IgD-negative memory B cell (primary cell): Measurements from ENCODE around the gene SLC12A9. TPM values are rescaled to one million over a fixed set of nuclear protein-coding genes. Genes with fewer than 3 reads are reported as not detected.

Experiments
- H3K27ac Mint-ChIP-seq, 3 donors: one replicate each; pipeline ENCODE4 v1.8.0; 2020 to 2022; ENCODE audit warnings: mild to moderate bottlenecking in 3 of 3, mixed read lengths in 3 of 3, moderate library complexity in 1 of 3
- H3K27me3 Mint-ChIP-seq: one replicate; pipeline ENCODE4 v1.8.0; 2021; ENCODE audit warnings: mixed read lengths
- H3K36me3 Mint-ChIP-seq: one replicate; pipeline ENCODE4 v1.8.0; 2020; ENCODE audit warnings: mild to moderate bottlenecking, mixed read lengths
- H3K4me1 Mint-ChIP-seq, 3 donors: one replicate each; pipeline ENCODE4 v1.8.0; 2020 to 2022; ENCODE audit warnings: mixed read lengths in 3 of 3, mild to moderate bottlenecking in 1 of 3
- H3K4me3 Mint-ChIP-seq, 4 donors: one replicate each; pipeline ENCODE4 v1.8.0; 2020 to 2022; ENCODE audit warnings: mild to moderate bottlenecking in 4 of 4, mixed read lengths in 4 of 4, moderate library complexity in 3 of 4
- H3K9me3 Mint-ChIP-seq, 3 donors: one replicate each; pipeline ENCODE4 v1.8.0; 2020 to 2021; ENCODE audit warnings: mixed read lengths in 3 of 3, mild to moderate bottlenecking in 1 of 3
- polyA plus RNA-seq: library from polyadenylated mRNA; unstranded; fragments of 300-500 nt; fragmentation: Illumina TruSeq; gene quantifications from one replicate; pipeline ENCODE4 v1.2.3, GENCODE V29; 2021

SLC12A9 gene
- polyA plus RNA-seq, 1 donor from 2014 or later, result 11.4 TPM

DNA sequence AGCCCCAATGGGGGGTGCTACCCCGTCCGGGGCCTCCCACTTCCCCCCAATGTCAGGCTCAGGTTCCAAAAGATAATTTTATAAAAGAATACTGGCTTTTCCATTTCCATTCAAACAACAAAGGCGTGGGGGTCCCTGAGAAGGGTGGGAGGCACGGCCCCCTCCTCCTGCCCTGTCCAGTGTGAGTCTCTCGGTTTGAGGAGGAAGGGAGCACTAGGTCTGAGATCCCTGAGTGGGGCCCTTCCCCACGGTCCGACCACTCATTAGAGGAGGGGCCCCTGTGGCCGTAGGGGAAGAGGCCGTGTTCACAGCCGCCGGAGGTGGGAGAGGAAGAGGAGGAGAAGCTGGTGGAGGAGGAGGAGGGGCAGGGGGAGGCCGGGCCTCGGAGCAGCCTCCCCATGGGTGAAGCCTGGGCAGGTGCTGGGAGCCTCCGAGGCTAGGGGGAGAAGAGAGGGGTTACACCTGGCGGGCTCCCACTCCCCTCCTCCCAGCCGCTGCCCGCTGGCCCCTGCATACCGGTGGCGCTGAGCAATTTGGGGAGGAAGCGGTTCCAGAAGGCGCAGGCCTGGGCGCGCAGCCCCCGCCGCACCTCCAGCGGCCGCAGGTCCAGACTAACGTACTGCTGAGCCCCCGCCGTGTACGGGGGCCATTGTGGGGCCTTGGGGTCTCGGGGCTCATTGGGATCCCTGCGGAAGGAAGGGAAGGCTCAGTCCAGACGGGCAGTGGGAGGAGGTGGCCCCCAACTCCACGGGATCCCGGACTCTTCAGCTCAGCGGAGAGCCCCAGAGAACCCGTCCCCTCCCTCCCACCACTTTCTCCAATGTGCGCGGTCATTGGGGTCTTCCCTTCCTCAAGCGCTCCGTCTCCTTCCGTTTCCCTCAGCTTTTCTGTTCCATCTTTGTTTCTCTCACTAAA is 38.4 kb downstream of the SLC12A9 start:
- Mint-ChIP-seq H3K4me3 (peak overlapping the region; percentile 86 to 96 (median 94)), H3K27ac (peak overlapping the region in 1 of 3 donors; percentile 93), H3K9me3 (no peaks in the 10 kb centered on the region), H3K27me3 (peaks cover 21% of the 10 kb centered on the region), H3K36me3 (peaks cover 8% of the 10 kb centered on the region), H3K4me1 (peaks cover 27 to 29% (median 28%) of the 10 kb centered on the region in 3 donors)

DNA sequence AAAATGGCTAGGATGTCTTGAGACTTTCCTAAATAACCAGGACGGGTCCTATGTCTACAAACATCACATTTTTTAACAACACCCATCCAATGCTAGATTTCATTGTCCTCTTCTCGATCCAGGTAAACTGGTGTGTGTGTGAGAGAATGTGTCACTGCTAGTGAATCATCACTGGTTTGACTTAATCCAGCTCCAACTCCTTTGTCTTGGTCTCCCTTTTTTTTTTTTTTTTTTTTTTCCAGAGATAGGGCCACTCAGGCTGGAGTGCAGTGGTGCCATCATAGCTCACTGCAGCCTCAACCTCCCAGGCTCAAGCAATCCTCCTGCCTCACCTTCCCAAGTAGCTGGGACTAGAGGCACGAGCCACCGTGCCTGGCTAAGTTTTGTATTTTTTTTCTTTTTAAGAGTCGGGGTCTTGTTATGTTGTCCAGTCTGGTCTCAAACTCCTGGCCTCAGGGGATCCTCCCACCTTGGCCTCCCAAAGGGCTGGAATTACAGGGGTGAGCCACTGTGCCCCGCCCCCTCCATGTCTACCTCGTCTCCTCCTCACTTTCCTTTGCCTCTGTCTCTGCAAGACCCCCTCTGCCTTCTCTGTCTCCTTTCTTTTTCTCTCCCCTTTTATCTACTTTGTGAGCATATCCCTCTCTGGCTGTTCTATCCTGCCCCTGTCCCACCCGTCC is 39.2 kb downstream of the SLC12A9 start:
- H3K36me3 Mint-ChIP-seq, result peaks cover 7% of the 10 kb centered on the region
- peaks cover 27% of the 10 kb centered on the region for H3K27me3 Mint-ChIP-seq
- peaks cover 26 to 28% (median 27%) of the 10 kb centered on the region in 3 donors for H3K4me1 Mint-ChIP-seq
- H3K9me3 Mint-ChIP-seq, result no peaks in the 10 kb centered on the region
- peak overlapping the region in 3 of 4 donors; percentile 57 to 85 (median 65) for H3K4me3 Mint-ChIP-seq
- H3K27ac Mint-ChIP-seq, result peak overlapping the region in 2 of 3 donors; percentile 35 to 58

DNA sequence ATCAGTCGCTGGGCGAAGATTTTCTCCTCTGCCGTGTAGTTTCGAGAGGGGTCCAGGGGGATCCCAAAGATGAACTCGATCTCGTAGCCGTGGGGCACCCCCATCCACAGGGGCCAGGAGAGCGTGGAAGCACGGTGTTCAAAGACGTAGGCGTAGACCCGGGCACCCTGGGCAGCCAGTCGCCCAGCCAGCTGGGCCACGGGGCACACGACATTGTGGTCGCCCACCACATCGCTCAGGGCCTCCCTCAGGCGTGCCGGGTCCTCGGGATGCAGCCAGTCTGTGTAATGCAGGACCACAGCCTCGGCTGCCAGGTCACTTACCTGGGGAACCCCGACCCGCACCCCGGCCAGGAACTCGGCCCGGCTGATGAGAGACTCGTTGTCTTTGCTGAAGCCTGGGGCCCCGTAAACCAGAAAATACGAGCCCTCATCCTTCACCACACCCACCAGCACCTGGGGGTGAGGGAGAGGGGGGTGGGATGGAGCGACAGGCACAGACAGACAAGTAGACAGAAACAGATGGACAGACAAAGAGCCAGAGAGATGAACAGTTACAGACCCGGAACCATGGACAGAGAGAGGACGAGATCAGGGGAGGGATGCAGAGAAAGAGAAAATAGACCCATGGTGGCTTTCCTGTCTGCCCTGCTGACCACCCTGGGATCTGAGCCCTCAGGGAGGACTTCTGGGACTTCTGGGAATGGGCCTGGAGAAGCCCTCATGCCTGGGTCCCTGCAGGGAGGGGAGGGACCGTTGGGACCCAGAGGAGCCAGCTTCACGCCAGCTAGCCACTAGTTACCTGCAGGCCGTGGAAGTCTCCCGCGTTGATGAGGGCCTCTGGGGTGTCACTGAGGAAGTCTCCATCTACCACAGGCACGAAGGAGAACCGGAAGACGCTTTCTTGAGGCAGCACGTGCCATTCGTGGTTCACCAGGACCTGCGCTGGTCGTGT is 40.1 kb downstream of the SLC12A9 start:
- H3K27me3 Mint-ChIP-seq, result peaks cover 27% of the 10 kb centered on the region
- H3K4me3 Mint-ChIP-seq, result peak overlapping the region in 2 of 4 donors; percentile 25 to 85
- H3K9me3 Mint-ChIP-seq, result no peaks in the 10 kb centered on the region
- H3K27ac Mint-ChIP-seq, result peak overlapping the region in 2 of 3 donors; percentile 35 to 58
- peaks cover 1% of the 10 kb centered on the region for H3K36me3 Mint-ChIP-seq
- peaks cover 17 to 22% (median 19%) of the 10 kb centered on the region in 3 donors for H3K4me1 Mint-ChIP-seq

DNA sequence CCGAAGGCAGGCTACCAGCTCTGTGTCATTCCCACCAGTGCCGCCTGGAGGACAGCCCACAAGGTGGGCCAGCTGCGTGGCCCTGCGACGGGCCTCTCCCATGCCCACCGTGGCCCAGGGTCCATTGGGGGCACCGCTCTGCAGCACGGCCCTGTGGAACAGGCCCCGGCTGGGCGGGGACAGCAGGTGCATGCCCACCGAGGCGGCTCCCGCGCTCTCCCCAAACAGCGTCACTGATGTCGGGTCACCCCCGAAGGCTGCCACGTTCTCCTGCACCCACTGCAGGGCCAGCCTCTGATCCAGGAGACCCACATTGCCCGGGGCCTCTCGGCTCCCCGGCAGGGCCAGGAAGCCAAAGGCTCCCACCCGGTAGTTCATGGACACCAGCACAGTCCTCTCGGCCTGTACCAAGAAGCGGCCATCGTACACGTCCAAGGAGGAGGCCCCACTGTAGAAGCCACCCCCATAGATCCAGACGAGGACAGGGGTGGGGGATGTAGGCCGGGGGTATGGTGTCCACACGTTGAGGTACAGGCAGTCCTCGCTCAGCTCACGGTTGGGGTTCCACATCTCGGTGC is 40.9 kb downstream of the SLC12A9 start:
- Mint-ChIP-seq H3K36me3 (no peaks in the 10 kb centered on the region), H3K27me3 (peaks cover 33% of the 10 kb centered on the region), H3K27ac (no peak overlapping the region), H3K4me1 (peaks cover 10 to 14% (median 14%) of the 10 kb centered on the region in 3 donors), H3K4me3 (peak overlapping the region in 1 of 4 donors; percentile 23), H3K9me3 (no peaks in the 10 kb centered on the region)

DNA sequence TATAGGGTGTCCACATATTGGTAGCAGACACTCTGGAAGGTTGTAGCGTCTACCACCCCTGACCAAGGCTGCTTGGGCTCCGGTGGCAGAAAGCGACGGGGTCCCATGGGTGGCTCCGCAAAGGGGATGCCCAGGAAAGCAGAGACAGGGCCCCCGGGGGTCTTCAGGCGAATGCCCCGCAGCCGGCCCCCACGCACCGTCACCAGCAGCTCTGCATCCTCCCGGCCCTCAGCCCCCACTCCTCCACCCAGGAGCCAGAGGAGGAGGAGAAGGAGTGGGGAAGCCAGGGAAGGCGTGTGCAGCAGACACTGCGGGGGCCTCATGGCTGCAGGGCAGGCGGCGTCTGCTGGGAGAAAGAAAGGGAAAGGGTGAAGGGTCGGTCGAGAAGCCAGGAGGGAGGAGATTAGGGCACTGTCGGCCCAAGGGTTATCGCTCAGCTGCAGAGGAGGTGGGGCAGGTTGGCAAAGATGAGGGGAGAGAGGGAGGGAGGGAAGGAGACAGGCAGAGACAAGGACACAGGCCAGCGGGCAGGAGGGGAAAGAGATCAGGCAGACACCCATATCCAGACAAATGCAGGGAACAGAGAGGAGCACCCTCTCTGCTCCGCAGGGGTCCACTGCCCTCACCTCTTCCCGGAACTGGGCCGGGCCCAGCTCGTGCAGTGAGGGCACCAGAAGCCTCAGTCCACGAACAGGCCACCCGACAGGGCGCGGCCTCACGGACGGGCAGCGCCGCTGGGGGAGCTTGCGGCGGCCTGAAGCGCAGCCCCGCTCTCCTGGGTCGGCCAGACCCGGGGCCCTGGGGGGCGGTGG is 41.6 kb downstream of the SLC12A9 start:
- Mint-ChIP-seq H3K27me3 (peaks cover 34% of the 10 kb centered on the region), H3K4me1 (peaks cover 6 to 12% (median 11%) of the 10 kb centered on the region in 3 donors), H3K9me3 (no peaks in the 10 kb centered on the region), H3K4me3 (peak overlapping the region in 2 of 4 donors; percentile 23 to 78), H3K36me3 (no peaks in the 10 kb centered on the region), H3K27ac (no peak overlapping the region)

DNA sequence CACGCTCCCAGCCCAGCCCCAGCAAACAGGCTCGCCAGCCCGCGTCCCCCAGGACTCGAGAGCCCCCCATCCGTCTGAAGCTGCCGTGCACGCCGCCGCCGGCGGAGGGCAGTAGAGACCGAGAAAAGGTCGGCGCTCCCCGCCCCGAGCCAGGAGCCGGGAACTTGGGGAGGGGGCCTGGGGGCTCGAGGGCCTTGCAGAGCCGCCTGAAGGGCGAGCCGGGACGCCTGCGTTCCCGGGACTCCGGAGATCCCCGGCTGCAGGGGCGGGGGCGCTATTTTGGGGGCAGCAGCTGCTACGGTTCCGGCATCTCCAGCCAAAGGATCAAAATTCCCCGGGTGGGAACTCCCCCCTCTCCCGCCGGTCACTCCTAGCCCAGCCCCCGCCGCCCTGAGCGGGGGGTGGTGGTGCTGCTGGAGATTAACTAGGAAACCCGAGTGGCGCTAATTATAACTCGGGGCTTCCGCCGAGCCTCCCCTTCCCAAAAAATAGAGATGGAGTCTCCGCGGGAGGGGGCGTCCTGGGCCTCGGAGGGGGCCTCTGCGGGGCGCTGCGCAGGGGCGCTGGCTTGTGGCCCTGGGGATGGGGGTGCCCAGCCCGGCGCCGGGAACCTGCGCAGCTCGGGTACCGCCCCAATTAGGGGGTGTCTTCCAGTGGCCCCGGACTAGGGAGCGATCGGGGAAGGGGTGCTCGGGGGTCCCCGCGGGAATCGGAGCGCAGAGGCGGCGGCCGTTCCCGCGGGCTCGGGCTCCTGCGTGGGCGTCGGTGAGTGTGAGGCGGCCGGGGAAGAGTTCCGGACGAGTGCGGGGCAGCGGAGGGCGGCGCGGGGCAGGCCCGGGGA is 42.6 kb downstream of the SLC12A9 start:
- Mint-ChIP-seq H3K4me3 (peak overlapping the region in 3 of 4 donors; percentile 12 to 65 (median 47)), H3K36me3 (no peaks in the 10 kb centered on the region), H3K4me1 (peaks cover 6 to 12% (median 11%) of the 10 kb centered on the region in 3 donors), H3K27ac (no peak overlapping the region), H3K9me3 (peaks cover 0 to 2% (median 0%) of the 10 kb centered on the region in 3 donors), H3K27me3 (peaks cover 34% of the 10 kb centered on the region)

DNA sequence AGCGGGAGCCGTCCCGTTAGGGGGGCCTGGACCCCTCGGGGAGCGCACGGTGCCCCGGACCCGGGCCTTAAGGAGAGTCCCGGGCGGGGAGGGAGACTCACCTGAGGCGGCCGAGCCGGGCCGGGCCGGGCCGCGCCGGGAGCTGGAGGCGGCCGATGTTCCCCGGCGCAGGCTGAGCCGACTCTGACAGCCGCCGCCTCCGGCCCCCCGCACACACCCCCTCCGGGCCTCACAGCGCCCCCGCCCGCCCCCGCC is 43.1 kb downstream of the SLC12A9 start, which contains the start of gene ACHE:
TSS of gene ACHE (minus strand) at position 188 of the 255 bp plus-strand sequence. CDS start 1,656 bp downstream, outside the sequence.
- no peaks in the 10 kb centered on the region for H3K36me3 Mint-ChIP-seq
- peak within 1 kb of the TSS in 1 of 3 donors; percentile 88 for H3K27ac Mint-ChIP-seq
- H3K27me3 Mint-ChIP-seq, result peaks cover 32% of the 10 kb centered on the region
- peak within 1 kb of the TSS in 3 of 4 donors; percentile 76 to 96 (median 89) for H3K4me3 Mint-ChIP-seq
- peaks cover 6 to 9% (median 6%) of the 10 kb centered on the region in 3 donors for H3K4me1 Mint-ChIP-seq
- H3K9me3 Mint-ChIP-seq, result peaks cover 0 to 2% (median 0%) of the 10 kb centered on the region in 3 donors

DNA sequence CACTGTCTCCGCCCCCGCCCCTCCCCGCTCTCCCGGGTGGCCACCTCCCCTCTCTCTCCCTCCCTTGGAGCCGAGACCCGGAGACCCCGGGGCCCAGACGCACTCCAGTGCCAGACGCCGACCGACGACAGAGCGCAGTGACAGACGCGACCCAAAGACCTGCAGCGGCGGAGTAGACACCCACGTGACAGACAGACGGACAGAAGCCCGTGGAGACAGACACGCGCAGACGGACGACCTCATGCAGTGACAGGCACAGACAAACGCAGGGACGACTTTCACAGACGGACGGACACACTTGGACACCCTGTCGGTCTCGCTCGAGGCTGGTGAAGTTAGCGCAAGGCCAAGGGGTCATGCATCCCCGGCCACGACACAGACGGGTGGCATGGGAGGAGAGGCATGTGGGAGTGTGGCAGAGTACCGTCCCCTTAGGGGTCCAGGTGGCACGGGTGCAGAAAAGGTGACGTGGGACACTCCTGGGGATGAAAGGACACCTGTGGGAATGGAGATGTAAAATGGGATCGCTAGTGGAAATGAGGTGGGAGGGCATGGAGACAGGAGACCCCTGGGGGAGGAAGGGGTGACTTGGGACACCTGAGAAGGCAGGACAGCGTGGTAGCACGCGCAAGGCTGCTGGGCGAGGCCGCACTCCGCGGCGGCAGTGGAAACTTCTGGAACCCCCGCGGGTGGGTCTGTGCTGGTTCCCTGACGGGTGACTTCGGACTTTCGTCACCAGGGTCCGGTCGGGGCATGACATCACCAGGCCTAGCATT is 43.6 kb downstream of the SLC12A9 start:
- H3K27me3 Mint-ChIP-seq, result peaks cover 31% of the 10 kb centered on the region
- H3K4me3 Mint-ChIP-seq, result peak overlapping the region in 3 of 4 donors; percentile 76 to 96 (median 89)
- no peaks in the 10 kb centered on the region for H3K36me3 Mint-ChIP-seq
- H3K27ac Mint-ChIP-seq, result peak overlapping the region in 1 of 3 donors; percentile 88
- H3K9me3 Mint-ChIP-seq, result peaks cover 0 to 2% (median 0%) of the 10 kb centered on the region in 3 donors
- peaks cover 5 to 9% (median 6%) of the 10 kb centered on the region in 3 donors for H3K4me1 Mint-ChIP-seq

DNA sequence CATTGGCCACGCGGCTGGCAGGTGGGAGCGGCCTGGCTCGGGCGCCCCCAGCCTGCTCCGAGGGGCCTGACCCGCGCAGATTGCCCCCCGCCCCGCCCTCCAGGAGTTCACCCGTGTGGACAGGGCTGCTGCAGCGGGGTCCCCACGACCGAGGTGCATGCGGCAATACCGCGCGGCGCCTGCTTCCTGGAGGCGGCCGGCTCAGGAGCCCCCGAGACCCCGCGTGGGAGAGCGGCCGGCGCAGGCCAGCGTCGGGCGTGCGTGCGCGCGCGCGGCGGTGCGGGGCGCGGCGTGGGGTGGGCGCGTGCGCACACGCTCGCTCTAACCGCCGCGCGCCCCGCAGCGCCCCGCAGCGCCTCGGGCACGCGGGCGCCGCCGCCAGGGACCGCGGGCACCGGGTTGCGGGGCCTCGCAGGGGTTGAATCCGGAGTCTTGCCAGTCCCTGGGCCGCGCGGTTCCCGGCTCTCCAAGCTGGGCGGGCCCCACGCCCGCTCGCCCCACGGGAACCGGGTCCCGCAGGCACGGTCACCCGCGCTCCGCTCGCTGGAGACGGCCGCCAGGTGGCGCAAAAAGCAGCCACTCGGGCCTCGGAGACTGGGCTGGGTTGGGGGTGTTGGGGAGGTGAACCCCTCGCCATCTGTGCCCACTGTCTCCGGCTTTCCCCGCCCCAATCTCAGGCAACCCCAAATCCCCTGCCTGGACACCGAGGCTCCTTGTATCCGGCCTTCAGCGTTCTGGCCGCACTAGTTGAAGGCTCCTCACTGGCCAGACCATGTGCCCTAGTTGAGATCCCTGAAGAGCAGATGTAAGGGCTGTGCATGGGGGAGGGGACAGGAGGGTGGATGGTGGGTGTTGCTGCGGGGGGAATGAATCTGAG is 44.5 kb downstream of the SLC12A9 start:
- no peak overlapping the region for H3K27ac Mint-ChIP-seq
- peaks cover 0 to 2% (median 0%) of the 10 kb centered on the region in 3 donors for H3K9me3 Mint-ChIP-seq
- H3K4me1 Mint-ChIP-seq, result peaks cover 0 to 7% (median 5%) of the 10 kb centered on the region in 3 donors
- H3K36me3 Mint-ChIP-seq, result no peaks in the 10 kb centered on the region
- peaks cover 27% of the 10 kb centered on the region for H3K27me3 Mint-ChIP-seq
- peak overlapping the region; percentile 71 to 96 (median 81) for H3K4me3 Mint-ChIP-seq

DNA sequence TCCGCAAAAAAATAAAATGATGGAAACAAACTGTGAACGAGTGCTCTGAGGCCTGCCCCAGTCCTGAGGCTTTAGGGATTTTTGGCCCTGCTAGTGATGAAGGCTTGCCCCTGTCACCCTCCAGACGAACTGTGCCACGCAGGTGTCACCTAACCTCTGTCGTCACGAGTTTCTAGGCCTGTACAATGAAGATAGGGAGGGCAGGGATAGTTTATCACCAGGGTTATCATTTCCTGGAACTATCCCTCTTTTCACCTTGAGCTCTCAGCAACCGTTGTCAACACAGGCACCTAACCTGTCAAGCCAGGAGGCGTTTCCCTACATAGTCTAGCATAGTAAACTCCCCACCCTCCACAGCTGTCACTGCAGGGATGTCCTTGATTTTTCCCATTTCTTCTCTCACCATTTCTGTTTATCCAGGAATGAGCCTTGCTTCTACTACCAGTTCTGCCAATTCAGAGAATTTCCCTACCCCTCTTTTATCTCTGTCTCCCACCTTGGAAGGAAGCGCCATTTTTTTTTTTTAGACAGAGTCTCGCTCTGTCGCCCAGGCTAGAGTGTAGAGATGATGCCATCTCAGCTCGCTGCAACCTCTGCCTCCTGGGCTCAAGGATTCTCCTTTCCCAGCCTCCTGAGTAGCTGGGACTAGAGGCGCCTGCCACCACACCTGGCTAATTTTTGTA is 45.4 kb downstream of the SLC12A9 start:
- H3K36me3 Mint-ChIP-seq, result no peaks in the 10 kb centered on the region
- H3K9me3 Mint-ChIP-seq, result peaks cover 0 to 2% (median 0%) of the 10 kb centered on the region in 3 donors
- peaks cover 0 to 7% (median 5%) of the 10 kb centered on the region in 3 donors for H3K4me1 Mint-ChIP-seq
- H3K27ac Mint-ChIP-seq, result no peak overlapping the region
- H3K27me3 Mint-ChIP-seq, result peaks cover 22% of the 10 kb centered on the region
- H3K4me3 Mint-ChIP-seq, result peak overlapping the region in 3 of 4 donors; percentile 58 to 91 (median 71)

DNA sequence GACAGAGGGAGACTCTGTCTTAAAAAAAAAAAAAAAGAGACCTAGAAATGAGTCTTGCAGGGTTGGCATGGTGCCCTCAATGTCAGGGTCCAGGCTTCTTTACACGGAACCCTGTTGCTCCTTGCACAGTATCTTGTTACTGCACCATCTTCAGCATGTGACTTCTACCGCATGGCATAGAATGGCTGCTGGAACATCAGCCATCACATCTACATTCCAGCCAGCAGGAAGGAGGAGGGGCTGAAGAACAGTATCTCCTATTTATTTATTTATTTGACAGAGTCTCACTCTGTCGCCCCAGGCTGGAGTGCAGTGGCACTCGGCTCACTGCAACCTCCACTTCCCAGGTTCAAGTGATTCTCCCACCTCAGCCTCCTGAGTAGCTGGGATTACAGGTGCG is 46.9 kb downstream of the SLC12A9 start:
- H3K27ac Mint-ChIP-seq, result no peak overlapping the region
- peaks cover 0 to 2% (median 0%) of the 10 kb centered on the region in 3 donors for H3K9me3 Mint-ChIP-seq
- no peaks in the 10 kb centered on the region for H3K36me3 Mint-ChIP-seq
- peaks cover 20% of the 10 kb centered on the region for H3K27me3 Mint-ChIP-seq
- H3K4me3 Mint-ChIP-seq, result peak overlapping the region in 1 of 4 donors; percentile 17
- peaks cover 0 to 7% (median 5%) of the 10 kb centered on the region in 3 donors for H3K4me1 Mint-ChIP-seq
